GM23248 (cell line): ENCODE data around the gene SLC10A7.

Experiments used
- EZH2 ChIP-seq: fragments of 200-600 bp; sonication (generic); IDR thresholded peaks from 2 replicates; pipeline ENCODE4 v1.6.1; 2018; ENCODE audit warnings: antibody characterized with exemption, mild to moderate bottlenecking; ENCODE audit not compliant: insufficient read depth, poor library complexity, severe bottlenecking
- EZH2phosphoT487 ChIP-seq: fragments of 200-600 bp; sonication (generic); IDR thresholded peaks from 2 replicates; pipeline ENCODE4 v1.6.1; 2018; ENCODE audit warnings: antibody characterized with exemption, moderate library complexity, mild to moderate bottlenecking, low read depth; ENCODE audit not compliant: insufficient read depth

DNA sequence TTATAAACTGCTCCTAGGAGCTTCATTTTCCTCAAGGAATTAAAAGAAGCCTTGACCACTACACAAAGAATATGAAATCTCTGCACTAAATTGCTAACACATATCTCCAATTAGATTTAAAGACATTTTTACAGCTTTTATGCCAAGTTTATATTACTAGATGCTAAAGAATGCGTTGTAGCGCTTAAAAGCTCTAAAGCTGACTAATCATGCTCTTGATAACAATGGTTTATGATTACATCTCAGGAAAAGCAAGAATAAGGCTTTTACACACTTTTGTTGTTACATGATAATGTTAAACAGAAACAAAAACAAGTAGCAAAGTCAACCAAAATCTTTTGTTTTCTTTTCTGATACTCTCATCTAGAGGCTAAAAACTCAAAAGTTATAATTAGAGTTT is 44.7 kb downstream of the SLC10A7 start:
- TF ChIP-seq EZH2 (no peak), EZH2phosphoT487 (no peak)
